ENCODE measurements around the gene MTCL3.

- TF ChIP-seq CTCF (IDR thresholded peaks at IDR 0.05) (no peak), POLR2A (IDR thresholded peaks at IDR 0.05) (no peak)
Observed at GRCh38 chr6:127452803-127453202, 66.3 kb downstream of the MTCL3 start.
